WTC11 (cell line): Measurements from ENCODE around the gene MBTPS2. TPM values are rescaled to one million over a fixed set of nuclear protein-coding genes. Genes with fewer than 3 reads are reported as not detected.
"Not testable (repeated sequence)": the region's sequence is repeated elsewhere in the genome, so short reads cannot be mapped to it uniquely, and the experiment has no call there.

Source experiments
- ATAC-seq: fragments of 200-7000 bp; cut with Tn5 transposase; 2 replicates; pipeline ENCODE4 v1.10.0; 2021; ENCODE audit warnings: mild to moderate bottlenecking, moderate library complexity
- CTCF ChIA-PET: fragments of 300-600 bp; sonication (Branson Sonifier 250); formaldehyde crosslinking; loops from one replicate; lab custom pipeline; 2021; ENCODE audit warnings: antibody characterized with exemption; lab: Charles Lee
- POLR2A ChIA-PET: fragments of 350-600 bp; sonication (Branson Sonifier 250); formaldehyde crosslinking; loops from one replicate; lab custom pipeline; 2021; ENCODE audit warnings: antibody characterized with exemption; lab: Charles Lee
- DNase-seq: peaks from one replicate; pipeline ENCODE4 v3.0.0; 2021; ENCODE audit warnings: low spot score
- H3K27ac Mint-ChIP-seq: 2 replicates; pipeline ENCODE4 v1.8.0; 2021; ENCODE audit warnings: mixed read lengths
- H3K27me3 Mint-ChIP-seq: 2 replicates; pipeline ENCODE4 v1.8.0; 2021; ENCODE audit warnings: low read depth, mild to moderate bottlenecking, moderate library complexity, mixed read lengths
- H3K36me3 Mint-ChIP-seq: 2 replicates; pipeline ENCODE4 v1.8.0; 2021; ENCODE audit warnings: mixed read lengths
- H3K4me1 Mint-ChIP-seq: 2 replicates; pipeline ENCODE4 v1.8.0; 2022; ENCODE audit warnings: mixed read lengths
- H3K4me3 Mint-ChIP-seq: 2 replicates; pipeline ENCODE4 v1.8.0; 2021; ENCODE audit warnings: mild to moderate bottlenecking, moderate library complexity, mixed read lengths
- H3K9me3 Mint-ChIP-seq: 2 replicates; pipeline ENCODE4 v1.8.0; 2021; ENCODE audit warnings: mixed read lengths
- ATF6 ChIP-seq: sonication (generic); formaldehyde crosslinking; IDR thresholded peaks from 2 replicates; pipeline ENCODE4 v1.8.1; 2023; ENCODE audit warnings: mild to moderate bottlenecking, missing genetic modification reagents
- CREM ChIP-seq: sonication (generic); formaldehyde crosslinking; IDR thresholded peaks from 2 replicates; pipeline ENCODE4 v1.8.1; 2022; ENCODE audit warnings: mild to moderate bottlenecking, missing genetic modification reagents, moderate library complexity
- ELF4 ChIP-seq: sonication (generic); formaldehyde crosslinking; IDR thresholded peaks from 2 replicates; pipeline ENCODE4 v1.8.1; 2022; ENCODE audit warnings: low read depth, mild to moderate bottlenecking, moderate library complexity, missing genetic modification reagents
- FOXP4 ChIP-seq: sonication (generic); formaldehyde crosslinking; IDR thresholded peaks from 2 replicates; pipeline ENCODE4 v1.8.0; 2022; ENCODE audit warnings: mild to moderate bottlenecking, missing genetic modification reagents
- HMGXB4 ChIP-seq: sonication (generic); formaldehyde crosslinking; IDR thresholded peaks from 2 replicates; pipeline ENCODE4 v1.8.1; 2023; ENCODE audit warnings: mild to moderate bottlenecking, moderate library complexity, missing genetic modification reagents
- MAX ChIP-seq: sonication (generic); formaldehyde crosslinking; IDR thresholded peaks from 2 replicates; pipeline ENCODE4 v1.8.0; 2022; ENCODE audit warnings: mild to moderate bottlenecking, missing genetic modification reagents
- MYBL2 ChIP-seq: sonication (generic); formaldehyde crosslinking; IDR thresholded peaks from 2 replicates; pipeline ENCODE4 v1.8.1; 2023; ENCODE audit warnings: mild to moderate bottlenecking, moderate library complexity, missing genetic modification reagents
- NR2C2 ChIP-seq: sonication (generic); formaldehyde crosslinking; IDR thresholded peaks from 2 replicates; pipeline ENCODE4 v1.8.0; 2022; ENCODE audit warnings: mild to moderate bottlenecking, missing genetic modification reagents
- OVOL2 ChIP-seq: fragments of 250-450 bp; sonication (Bioruptor Pico); IDR thresholded peaks from 2 replicates; pipeline ENCODE4 v1.9.0; 2021; ENCODE audit warnings: mild to moderate bottlenecking, borderline replicate concordance
- TEAD4 ChIP-seq: sonication (generic); formaldehyde crosslinking; IDR thresholded peaks from 2 replicates; pipeline ENCODE4 v1.8.0; 2022; ENCODE audit warnings: mild to moderate bottlenecking, missing genetic modification reagents
- USF1 ChIP-seq: sonication (generic); formaldehyde crosslinking; IDR thresholded peaks from 2 replicates; pipeline ENCODE4 v1.8.0; 2022; ENCODE audit warnings: mild to moderate bottlenecking, missing genetic modification reagents
- ZNF138 ChIP-seq: sonication (generic); formaldehyde crosslinking; conservative IDR thresholded peaks from 2 replicates; pipeline ENCODE4 v1.8.1; 2022; ENCODE audit warnings: mild to moderate bottlenecking, moderate library complexity, missing genetic modification reagents
- ZNF232 ChIP-seq: sonication (generic); formaldehyde crosslinking; IDR thresholded peaks from 2 replicates; pipeline ENCODE4 v1.8.0; 2022; ENCODE audit warnings: mild to moderate bottlenecking, missing genetic modification reagents
- ZNF281 ChIP-seq: sonication (generic); formaldehyde crosslinking; IDR thresholded peaks from 2 replicates; pipeline ENCODE4 v1.8.0; 2023; ENCODE audit warnings: mild to moderate bottlenecking, missing genetic modification reagents
- ZNF396 ChIP-seq: fragments of 250-450 bp; sonication (Bioruptor Pico); IDR thresholded peaks from 2 replicates; pipeline ENCODE4 v1.8.0; 2021; ENCODE audit warnings: mild to moderate bottlenecking, moderate library complexity, borderline replicate concordance
- ZNF512 ChIP-seq: sonication (generic); formaldehyde crosslinking; IDR thresholded peaks from 2 replicates; pipeline ENCODE4 v1.8.1; 2022; ENCODE audit warnings: missing genetic modification reagents, borderline replicate concordance
- total RNA-seq: library from RNA; stranded (reverse); gene quantifications from 3 replicates; pipeline ENCODE4 v1.2.3, GENCODE V29; 2021

The MBTPS2 gene
- total RNA-seq, 1 experiment from 2014 or later: 9.1 TPM

DNA sequence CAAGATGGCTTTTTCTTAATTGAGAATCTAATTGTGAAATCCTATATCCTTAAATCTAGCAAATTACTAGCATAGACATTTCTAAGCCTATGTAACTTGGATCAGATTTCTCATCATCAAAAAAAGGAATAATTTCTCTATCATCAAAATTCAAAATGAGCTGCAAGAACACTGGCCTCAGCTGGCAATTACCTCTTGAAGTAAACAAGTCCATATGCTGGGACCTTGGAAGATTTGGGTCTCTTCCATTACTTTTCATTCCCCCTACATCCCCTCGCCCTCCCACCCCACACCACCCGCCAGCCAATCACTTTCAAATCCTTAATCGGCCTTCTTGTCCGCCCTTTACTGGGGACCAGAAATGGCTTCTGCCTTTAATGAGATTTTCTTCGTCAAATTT, 23.3 kb upstream of the MBTPS2 start:
- TF ChIP-seq ATF6 (CRISPR knock-in tag) (no peak), ELF4 (CRISPR knock-in tag) (no peak), HMGXB4 (CRISPR knock-in tag) (no peak), MAX (no peak), ZNF281 (CRISPR knock-in tag) (no peak), ZNF138 (CRISPR knock-in tag) (no peak), TEAD4 (no peak), OVOL2 (no peak), CREM (CRISPR knock-in tag) (no peak), ZNF232 (CRISPR knock-in tag) (no peak), MYBL2 (CRISPR knock-in tag) (no peak), ZNF396 (CRISPR knock-in tag) (no peak), ZNF512 (CRISPR knock-in tag) (no peak), FOXP4 (CRISPR knock-in tag) (no peak), NR2C2 (CRISPR knock-in tag) (no peak), USF1 (no peak)
- Mint-ChIP-seq H3K4me1 (peaks cover 35% of the 10 kb centered on the region), H3K9me3 (peaks cover 17% of the 10 kb centered on the region), H3K27me3 (no peaks in the 10 kb centered on the region; the same call in 1 of the 2 replicates), H3K27ac (no peak overlapping the region), H3K36me3 (peaks cover 11% of the 10 kb centered on the region), H3K4me3 (no peak overlapping the region)
- ChIA-PET POLR2A (no interaction called here), CTCF (no interaction called here)
- ATAC-seq (no peak), DNase-seq (no peak)

DNA sequence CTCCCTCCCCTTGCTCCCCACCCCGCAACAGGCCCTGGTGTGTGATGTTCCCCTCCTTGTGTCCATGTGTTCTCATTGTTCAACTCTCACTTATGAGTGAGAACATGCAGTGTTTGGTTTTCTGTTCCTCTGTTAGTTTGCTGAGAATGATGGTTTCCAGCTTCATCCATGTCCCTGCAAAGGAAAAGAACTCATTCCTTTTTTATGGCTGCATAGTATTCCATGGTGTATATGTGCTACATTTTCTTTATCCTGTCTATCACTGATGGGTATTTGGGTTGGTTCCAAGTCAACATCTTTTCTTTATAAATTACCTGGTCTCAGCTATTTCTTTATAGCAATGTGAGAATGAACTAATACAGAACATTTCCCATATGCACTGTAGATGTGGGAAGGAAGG, 19.2 kb upstream of the MBTPS2 start:
- H3K9me3 Mint-ChIP-seq, H3K27me3 Mint-ChIP-seq, CTCF ChIA-PET, H3K4me3 Mint-ChIP-seq, H3K4me1 Mint-ChIP-seq, ATAC-seq, H3K27ac Mint-ChIP-seq, DNase-seq, POLR2A ChIA-PET, H3K36me3 Mint-ChIP-seq: not testable (repeated sequence)
